ENCODE data around the gene SERPINA5.
"Not testable (repeated sequence)": the region's sequence is repeated elsewhere in the genome, so short reads cannot be mapped to it uniquely, and the experiment has no call there.

Gene SERPINA5

DNA sequence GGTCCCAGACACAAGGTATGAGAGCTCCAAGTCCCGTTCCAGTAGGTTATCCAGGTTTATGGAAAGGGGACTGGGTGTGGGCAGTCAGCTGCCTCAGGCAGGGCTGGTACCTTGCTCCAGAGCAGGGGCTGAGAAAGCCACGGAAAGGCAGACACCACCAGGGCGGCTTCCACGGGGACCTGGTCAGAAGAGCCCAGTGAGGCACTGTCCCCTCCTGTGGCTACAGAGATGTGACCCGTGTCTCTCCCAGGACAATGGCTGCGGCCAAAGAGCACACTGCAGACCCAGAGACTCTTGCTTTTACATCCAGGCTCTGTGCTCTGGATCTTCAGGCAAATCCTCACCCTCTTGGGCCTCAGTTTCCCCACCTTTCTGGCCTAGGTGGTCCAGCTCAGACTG, 11.2 kb upstream of the SERPINA5 start:
- Histone ChIP-seq H3K9me3 (ENCODE audit: control insufficient read depth, low read length) (no peaks in the 10 kb centered on the region), H3K27me3 (replicated peaks; ENCODE audit: control insufficient read depth, insufficient read depth, low read length) (no peaks in the 10 kb centered on the region), H3K4me1 (ENCODE audit: control insufficient read depth, insufficient read depth, low read length) (peaks cover 14% of the 10 kb centered on the region), H3K9ac (ENCODE audit: low read length) (no peak overlapping the region), H3K36me3 (ENCODE audit: control insufficient read depth, insufficient read depth, low read length, severe bottlenecking) (no peaks in the 10 kb centered on the region), H3K4me3 (ENCODE audit: low read length) (no peak overlapping the region)
- DNase-seq (ENCODE audit: low read depth) = no peak

DNA sequence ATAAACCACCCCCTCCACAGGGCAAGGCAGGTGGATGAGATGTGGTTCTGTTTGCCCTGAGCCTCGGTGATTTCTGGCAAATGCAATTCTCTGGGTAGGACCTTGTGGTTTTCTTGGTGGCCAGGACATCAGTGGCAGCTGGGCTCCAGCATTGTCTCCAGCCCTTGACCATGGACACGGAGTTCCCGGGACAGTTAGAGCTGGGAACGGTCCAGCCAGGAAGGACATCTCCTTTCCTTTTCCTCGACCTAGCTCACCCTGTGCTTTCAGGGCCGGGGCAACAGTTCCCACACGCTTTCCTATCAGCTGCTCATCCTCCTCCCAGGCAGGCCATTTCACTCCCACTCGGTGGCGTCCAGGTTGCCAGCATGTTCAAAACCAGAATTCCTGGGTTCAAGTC, 10.8 kb upstream of the SERPINA5 start:
- Histone ChIP-seq H3K4me3 (ENCODE audit: low read length) (no peak overlapping the region), H3K36me3 (ENCODE audit: control insufficient read depth, insufficient read depth, low read length, severe bottlenecking) (no peaks in the 10 kb centered on the region), H3K9ac (ENCODE audit: low read length) (no peak overlapping the region), H3K4me1 (ENCODE audit: control insufficient read depth, insufficient read depth, low read length) (peaks cover 14% of the 10 kb centered on the region), H3K27me3 (replicated peaks; ENCODE audit: control insufficient read depth, insufficient read depth, low read length) (no peaks in the 10 kb centered on the region), H3K9me3 (ENCODE audit: control insufficient read depth, low read length) (no peaks in the 10 kb centered on the region)
- no peak for DNase-seq (ENCODE audit: low read depth)

DNA sequence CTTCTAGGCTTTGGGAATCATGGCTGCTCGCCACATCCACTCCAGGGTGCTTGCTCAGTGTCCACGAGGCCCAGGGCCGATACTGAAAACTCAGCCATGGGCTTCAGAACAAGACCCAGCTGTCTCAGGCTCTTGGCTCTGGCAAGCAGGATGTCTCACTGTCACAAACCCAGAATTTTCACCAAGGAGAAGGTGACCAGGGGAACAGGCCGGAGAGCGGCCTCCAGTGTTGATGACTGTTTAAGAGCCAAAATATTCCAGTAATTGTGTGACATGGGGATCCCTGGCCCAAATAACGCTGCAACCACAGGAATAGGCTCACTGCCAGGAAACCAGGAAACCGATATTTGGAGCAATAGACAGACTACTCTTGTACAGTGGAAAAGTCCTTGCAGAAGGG, 9.8 kb upstream of the SERPINA5 start:
- DNase-seq (ENCODE audit: low read depth) = no peak
- Histone ChIP-seq H3K9me3 (ENCODE audit: control insufficient read depth, low read length) (no peaks in the 10 kb centered on the region), H3K9ac (ENCODE audit: low read length) (peak overlapping the region; percentile 22), H3K27me3 (replicated peaks; ENCODE audit: control insufficient read depth, insufficient read depth, low read length) (no peaks in the 10 kb centered on the region), H3K36me3 (ENCODE audit: control insufficient read depth, insufficient read depth, low read length, severe bottlenecking) (no peaks in the 10 kb centered on the region), H3K4me3 (ENCODE audit: low read length) (no peak overlapping the region), H3K4me1 (ENCODE audit: control insufficient read depth, insufficient read depth, low read length) (peaks cover 14% of the 10 kb centered on the region)

GRCh38 chr14:94571950-94572349, 9.3 kb upstream of the SERPINA5 start:
- Histone ChIP-seq H3K4me3 (ENCODE audit: low read length) (no peak overlapping the region), H3K4me1 (ENCODE audit: control insufficient read depth, insufficient read depth, low read length) (peaks cover 14% of the 10 kb centered on the region), H3K9ac (ENCODE audit: low read length) (no peak overlapping the region), H3K9me3 (ENCODE audit: control insufficient read depth, low read length) (no peaks in the 10 kb centered on the region), H3K27me3 (replicated peaks; ENCODE audit: control insufficient read depth, insufficient read depth, low read length) (peaks cover 2% of the 10 kb centered on the region), H3K36me3 (ENCODE audit: control insufficient read depth, insufficient read depth, low read length, severe bottlenecking) (no peaks in the 10 kb centered on the region)
- peak; percentile 40 for DNase-seq (ENCODE audit: low read depth)

GRCh38 chr14:94572637-94573303, 8.5 kb upstream of the SERPINA5 start:
- no peak overlapping the region for H3K4me3 ChIP-seq (ENCODE audit: low read length)
- no peaks in the 10 kb centered on the region for H3K36me3 ChIP-seq (ENCODE audit: control insufficient read depth, insufficient read depth, low read length, severe bottlenecking)

GRCh38 chr14:94573475-94574277, 7.5 kb upstream of the SERPINA5 start:
- DNase-seq (ENCODE audit: low read depth) = no peak
- H3K4me3 ChIP-seq (ENCODE audit: low read length) = no peak overlapping the region
- peaks cover 14% of the 10 kb centered on the region for H3K4me1 ChIP-seq (ENCODE audit: control insufficient read depth, insufficient read depth, low read length)
- no peaks in the 10 kb centered on the region for H3K9me3 ChIP-seq (ENCODE audit: control insufficient read depth, low read length)
- peaks cover 15% of the 10 kb centered on the region for H3K27me3 ChIP-seq (replicated peaks; ENCODE audit: control insufficient read depth, insufficient read depth, low read length)
- no peaks in the 10 kb centered on the region for H3K36me3 ChIP-seq (ENCODE audit: control insufficient read depth, insufficient read depth, low read length, severe bottlenecking)
- H3K9ac ChIP-seq (ENCODE audit: low read length) = no peak overlapping the region

More at GRCh38 chr14:94572637-94573303, 8.5 kb upstream of the SERPINA5 start:
- Histone ChIP-seq H3K9me3 (ENCODE audit: control insufficient read depth, low read length) (no peaks in the 10 kb centered on the region), H3K9ac (ENCODE audit: low read length) (no peak overlapping the region), H3K27me3 (replicated peaks; ENCODE audit: control insufficient read depth, insufficient read depth, low read length) (peaks cover 10% of the 10 kb centered on the region), H3K4me1 (ENCODE audit: control insufficient read depth, insufficient read depth, low read length) (peaks cover 14% of the 10 kb centered on the region)
- DNase-seq (ENCODE audit: low read depth) = no peak

GRCh38 chr14:94574336-94574735, 6.9 kb upstream of the SERPINA5 start:
- no peaks in the 10 kb centered on the region for H3K36me3 ChIP-seq (ENCODE audit: control insufficient read depth, insufficient read depth, low read length, severe bottlenecking)
- peaks cover 14% of the 10 kb centered on the region for H3K4me1 ChIP-seq (ENCODE audit: control insufficient read depth, insufficient read depth, low read length)
- H3K9me3 ChIP-seq (ENCODE audit: control insufficient read depth, low read length) = no peaks in the 10 kb centered on the region
- no peak overlapping the region for H3K9ac ChIP-seq (ENCODE audit: low read length)
- DNase-seq (ENCODE audit: low read depth) = no peak
- H3K4me3 ChIP-seq (ENCODE audit: low read length) = no peak overlapping the region
- peaks cover 15% of the 10 kb centered on the region for H3K27me3 ChIP-seq (replicated peaks; ENCODE audit: control insufficient read depth, insufficient read depth, low read length)

- H3K4me1 ChIP-seq (ENCODE audit: control insufficient read depth, insufficient read depth, low read length) = peaks cover 21% of the 10 kb centered on the region
- no peaks in the 10 kb centered on the region for H3K36me3 ChIP-seq (ENCODE audit: control insufficient read depth, insufficient read depth, low read length, severe bottlenecking)
- H3K9me3 ChIP-seq (ENCODE audit: control insufficient read depth, low read length) = no peaks in the 10 kb centered on the region
- no peak overlapping the region for H3K4me3 ChIP-seq (ENCODE audit: low read length)
- no peak overlapping the region for H3K9ac ChIP-seq (ENCODE audit: low read length)
- DNase-seq (ENCODE audit: low read depth) = no peak
- peaks cover 15% of the 10 kb centered on the region for H3K27me3 ChIP-seq (replicated peaks; ENCODE audit: control insufficient read depth, insufficient read depth, low read length)
Observed at GRCh38 chr14:94575730-94576585, 5.3 kb upstream of the SERPINA5 start.

- H3K9ac ChIP-seq (ENCODE audit: low read length); H3K4me3 ChIP-seq (ENCODE audit: low read length); H3K36me3 ChIP-seq (ENCODE audit: control insufficient read depth, insufficient read depth, low read length, severe bottlenecking); DNase-seq (ENCODE audit: low read depth); H3K9me3 ChIP-seq (ENCODE audit: control insufficient read depth, low read length): not testable (repeated sequence)
- Histone ChIP-seq H3K4me1 (ENCODE audit: control insufficient read depth, insufficient read depth, low read length) (peaks cover 21% of the 10 kb centered on the region), H3K27me3 (replicated peaks; ENCODE audit: control insufficient read depth, insufficient read depth, low read length) (peaks cover 15% of the 10 kb centered on the region)
Observed at GRCh38 chr14:94577472-94577871, 3.8 kb upstream of the SERPINA5 start.

- Histone ChIP-seq H3K27me3 (replicated peaks; ENCODE audit: control insufficient read depth, insufficient read depth, low read length) (peaks cover 15% of the 10 kb centered on the region), H3K36me3 (ENCODE audit: control insufficient read depth, insufficient read depth, low read length, severe bottlenecking) (no peaks in the 10 kb centered on the region), H3K9me3 (ENCODE audit: control insufficient read depth, low read length) (no peaks in the 10 kb centered on the region), H3K9ac (ENCODE audit: low read length) (no peak overlapping the region), H3K4me1 (ENCODE audit: control insufficient read depth, insufficient read depth, low read length) (peaks cover 22% of the 10 kb centered on the region), H3K4me3 (ENCODE audit: low read length) (no peak overlapping the region)
- DNase-seq (ENCODE audit: low read depth) = no peak
Observed at GRCh38 chr14:94578712-94579111, 2.5 kb upstream of the SERPINA5 start.

DNA sequence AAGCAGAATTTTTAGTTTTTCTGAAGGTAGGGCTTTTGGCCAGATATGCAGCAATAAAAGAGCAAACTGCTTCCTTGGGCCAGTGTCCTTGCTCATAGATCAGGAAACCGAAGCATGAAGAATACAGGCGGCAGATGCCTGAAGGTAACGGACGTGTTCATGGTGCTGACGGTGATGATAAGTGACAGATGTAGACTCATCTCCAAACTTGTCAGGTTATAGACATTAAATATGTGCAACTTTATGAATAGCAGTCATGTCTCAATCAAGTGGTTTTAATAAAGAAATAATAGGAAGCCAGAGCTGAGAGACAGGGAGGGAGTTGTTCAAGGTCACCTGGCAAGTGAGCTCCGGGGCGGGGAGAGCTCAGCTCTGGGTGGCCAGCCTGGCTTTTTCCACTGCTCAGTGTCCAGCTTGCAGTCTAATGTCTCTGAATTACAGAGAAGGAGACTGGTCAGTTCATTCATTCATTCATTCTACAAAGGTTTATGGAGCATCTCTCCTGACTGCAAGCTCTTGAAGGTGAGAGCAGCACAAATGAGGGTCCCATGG, 1.0 kb downstream of the SERPINA5 start:
- H3K9me3 ChIP-seq (ENCODE audit: control insufficient read depth, low read length) = no peaks in the 10 kb centered on the region
- no peaks in the 10 kb centered on the region for H3K36me3 ChIP-seq (ENCODE audit: control insufficient read depth, insufficient read depth, low read length, severe bottlenecking)
- no peak for DNase-seq (ENCODE audit: low read depth)
- no peak overlapping the region for H3K9ac ChIP-seq (ENCODE audit: low read length)
- H3K4me3 ChIP-seq (ENCODE audit: low read length) = no peak overlapping the region
- H3K4me1 ChIP-seq (ENCODE audit: control insufficient read depth, insufficient read depth, low read length) = peaks cover 25% of the 10 kb centered on the region
- H3K27me3 ChIP-seq (replicated peaks; ENCODE audit: control insufficient read depth, insufficient read depth, low read length) = peaks cover 11% of the 10 kb centered on the region
